Loucy (cell line): Measurements from ENCODE around the gene SARM1.

ENCODE experiments used
- EZH2phosphoT487 ChIP-seq: fragments of 200-600 bp; IDR thresholded peaks from 2 replicates; pipeline ENCODE4 v1.6.1; 2018; ENCODE audit warnings: antibody characterized with exemption, mild to moderate bottlenecking, moderate library complexity, borderline replicate concordance
- TF ChIP-seq, protein P1 (sequence below): fragments of 200-600 bp; sonication (generic); conservative IDR thresholded peaks from 2 replicates; pipeline ENCODE4 v1.5.1; 2014; ENCODE audit warnings: mild to moderate bottlenecking, antibody characterized with exemption, low read length

DNA sequence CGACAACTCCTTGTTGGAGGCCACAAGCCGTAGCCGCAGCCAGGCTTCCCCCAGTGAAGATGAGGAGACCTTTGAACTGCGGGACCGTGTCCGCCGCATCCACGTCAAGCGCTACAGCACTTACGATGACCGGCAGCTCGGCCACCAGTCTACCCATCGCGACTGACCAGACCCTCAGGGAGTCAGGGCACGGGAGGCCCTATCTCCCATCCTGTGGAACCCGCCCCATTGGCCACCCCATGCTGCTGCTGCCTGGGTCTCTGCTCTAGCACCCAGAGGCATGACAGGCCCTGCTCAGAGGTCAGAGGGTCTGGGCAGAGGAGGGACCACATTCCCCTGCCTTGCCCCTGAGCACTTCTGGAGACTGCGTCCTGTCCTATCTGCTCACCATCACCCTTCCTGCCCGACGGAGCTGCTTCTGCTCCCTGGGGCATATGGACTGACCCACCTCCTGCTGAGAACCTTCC lies 27.0 kb upstream of the SARM1 start:
- TF ChIP-seq, protein P1, sequence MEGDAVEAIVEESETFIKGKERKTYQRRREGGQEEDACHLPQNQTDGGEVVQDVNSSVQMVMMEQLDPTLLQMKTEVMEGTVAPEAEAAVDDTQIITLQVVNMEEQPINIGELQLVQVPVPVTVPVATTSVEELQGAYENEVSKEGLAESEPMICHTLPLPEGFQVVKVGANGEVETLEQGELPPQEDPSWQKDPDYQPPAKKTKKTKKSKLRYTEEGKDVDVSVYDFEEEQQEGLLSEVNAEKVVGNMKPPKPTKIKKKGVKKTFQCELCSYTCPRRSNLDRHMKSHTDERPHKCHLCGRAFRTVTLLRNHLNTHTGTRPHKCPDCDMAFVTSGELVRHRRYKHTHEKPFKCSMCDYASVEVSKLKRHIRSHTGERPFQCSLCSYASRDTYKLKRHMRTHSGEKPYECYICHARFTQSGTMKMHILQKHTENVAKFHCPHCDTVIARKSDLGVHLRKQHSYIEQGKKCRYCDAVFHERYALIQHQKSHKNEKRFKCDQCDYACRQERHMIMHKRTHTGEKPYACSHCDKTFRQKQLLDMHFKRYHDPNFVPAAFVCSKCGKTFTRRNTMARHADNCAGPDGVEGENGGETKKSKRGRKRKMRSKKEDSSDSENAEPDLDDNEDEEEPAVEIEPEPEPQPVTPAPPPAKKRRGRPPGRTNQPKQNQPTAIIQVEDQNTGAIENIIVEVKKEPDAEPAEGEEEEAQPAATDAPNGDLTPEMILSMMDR: no peak
- TF ChIP-seq EZH2phosphoT487: no peak
